ENCODE measurements around the gene OR1A1.
"Not testable (repeated sequence)": the region's sequence is repeated elsewhere in the genome, so short reads cannot be mapped to it uniquely, and the experiment has no call there.

- not testable (repeated sequence) for TF ChIP-seq CTCF, POLR2AphosphoS5, POLR2A (IDR thresholded peaks at IDR 0.05)
Observed at GRCh38 chr17:3249013-3249412, 41.5 kb downstream of the OR1A1 start.

All from gastroesophageal sphincter (tissue), 3 donors.